CD4-positive, CD25-positive, alpha-beta regulatory T cell (primary cell): Measurements from ENCODE around the gene RHEX. TPM values are rescaled to one million over a fixed set of nuclear protein-coding genes. Genes with fewer than 3 reads are reported as not detected.
A peak's percentile ranks its signal among the peaks of the same experiment; 100 is the strongest.

Experiments
- ATAC-seq, 2 donors: fragments of 150-1000 bp; cut with Tn5 transposase; one replicate each; pipeline ENCODE4 v1.10.0; 2021; ENCODE audit warnings: low read depth in 2 of 2, moderate number of reproducible peaks in 2 of 2, moderate library complexity in 1 of 2
- DNase-seq, 3 donors: peaks; one replicate each; pipeline versions ENCODE4 v3.0.0 to v3.0.0-alpha.2; 2012 to 2022; ENCODE audit warnings: mixed read lengths in 1 of 3
- H3K27ac ChIP-seq: one replicate; pipeline ENCODE4 v1.7.0; 2013; ENCODE audit warnings: mild to moderate bottlenecking, low read length; ENCODE audit not compliant: insufficient read depth, poor library complexity, severe bottlenecking
- H3K27me3 ChIP-seq: one replicate; pipeline ENCODE4 v1.7.0; 2013; ENCODE audit warnings: low read length; ENCODE audit not compliant: control insufficient read depth, insufficient read depth
- H3K36me3 ChIP-seq: one replicate; pipeline ENCODE4 v1.7.0; 2013; ENCODE audit warnings: mild to moderate bottlenecking, low read length, moderate library complexity; ENCODE audit not compliant: control insufficient read depth, insufficient read depth
- H3K4me1 ChIP-seq: 2 replicates; pipeline ENCODE4 v1.7.0; 2013; ENCODE audit warnings: mild to moderate bottlenecking, low read length; ENCODE audit not compliant: insufficient read depth, control insufficient read depth, poor library complexity, severe bottlenecking
- H3K4me3 ChIP-seq: one replicate; pipeline ENCODE4 v1.7.0; 2013; ENCODE audit warnings: low read depth, mild to moderate bottlenecking, low read length, moderate library complexity
- H3K9me3 ChIP-seq, 2 experiments: 1 replicate in 1 of 2; 2 replicates in 1 of 2; pipeline ENCODE4 v1.7.0; 2013; ENCODE audit warnings: low read length in 2 of 2, mild to moderate bottlenecking in 1 of 2, moderate library complexity in 1 of 2; ENCODE audit not compliant: control insufficient read depth in 2 of 2
- H3K27ac Mint-ChIP-seq, 3 donors: one replicate each; pipeline ENCODE4 v1.8.0; 2020 to 2022; ENCODE audit warnings: mild to moderate bottlenecking in 3 of 3, mixed read lengths in 3 of 3, moderate library complexity in 2 of 3
- H3K27me3 Mint-ChIP-seq: one replicate; pipeline ENCODE4 v1.8.0; 2022; ENCODE audit warnings: mild to moderate bottlenecking, mixed read lengths
- H3K36me3 Mint-ChIP-seq: one replicate; pipeline ENCODE4 v1.8.0; 2020; ENCODE audit warnings: mixed read lengths
- H3K4me1 Mint-ChIP-seq, 4 donors: one replicate each; pipeline ENCODE4 v1.8.0; 2020 to 2022; ENCODE audit warnings: mixed read lengths in 4 of 4, mild to moderate bottlenecking in 1 of 4
- H3K4me3 Mint-ChIP-seq, 4 donors: one replicate each; pipeline ENCODE4 v1.8.0; 2020 to 2022; ENCODE audit warnings: mild to moderate bottlenecking in 4 of 4, mixed read lengths in 4 of 4, moderate library complexity in 3 of 4
- H3K9me3 Mint-ChIP-seq, 7 donors: one replicate each; pipeline ENCODE4 v1.8.0; 2020 to 2022; ENCODE audit warnings: mixed read lengths in 7 of 7, mild to moderate bottlenecking in 3 of 7, moderate library complexity in 2 of 7
- polyA plus RNA-seq, 4 donors: library from polyadenylated mRNA; unstranded; fragments of 300-500 nt; fragmentation: Illumina TruSeq; gene quantifications; one replicate each; pipeline ENCODE4 v1.2.3, GENCODE V29; 2021
- total RNA-seq: library from RNA; stranded (reverse); gene quantifications from one replicate; pipeline ENCODE4 v1.2.3, GENCODE V29; 2022

The RHEX gene
- total and polyA plus RNA-seq, 5 donors from 2014 or later: not detected

GRCh38 chr1:206128196-206128595 lies 75.2 kb downstream of the RHEX start:
- H3K36me3 Mint-ChIP-seq: no peaks in the 10 kb centered on the region
- no peak overlapping the region for H3K4me3 Mint-ChIP-seq
- H3K4me3 ChIP-seq: no peak overlapping the region
- peaks cover 12% of the 10 kb centered on the region for H3K27me3 ChIP-seq
- H3K27ac ChIP-seq: no peak overlapping the region
- no peaks in the 10 kb centered on the region for H3K9me3 ChIP-seq
- H3K36me3 ChIP-seq: no peaks in the 10 kb centered on the region
- no peaks in the 10 kb centered on the region for H3K4me1 ChIP-seq
- no peak overlapping the region for H3K27ac Mint-ChIP-seq
- ATAC-seq (no peak), DNase-seq (no peak)
- H3K4me1 Mint-ChIP-seq: no peaks in the 10 kb centered on the region
- peaks cover 0 to 4% (median 0%) of the 10 kb centered on the region in 7 donors for H3K9me3 Mint-ChIP-seq
- peaks cover 52% of the 10 kb centered on the region for H3K27me3 Mint-ChIP-seq

GRCh38 chr1:206131037-206131436 lies 78.1 kb downstream of the RHEX start:
- no peaks in the 10 kb centered on the region for H3K36me3 Mint-ChIP-seq
- DNase-seq: no peak
- H3K27ac ChIP-seq: no peak overlapping the region
- H3K27me3 ChIP-seq: peaks cover 6% of the 10 kb centered on the region
- no peak overlapping the region for H3K27ac Mint-ChIP-seq
- H3K4me1 Mint-ChIP-seq: no peaks in the 10 kb centered on the region
- peaks cover 29% of the 10 kb centered on the region for H3K27me3 Mint-ChIP-seq
- no peaks in the 10 kb centered on the region for H3K9me3 ChIP-seq
- no peak overlapping the region for H3K4me3 Mint-ChIP-seq
- no peak overlapping the region for H3K4me3 ChIP-seq
- no peak for ATAC-seq
- no peaks in the 10 kb centered on the region for H3K36me3 ChIP-seq
- H3K4me1 ChIP-seq: no peaks in the 10 kb centered on the region
- no peaks in the 10 kb centered on the region for H3K9me3 Mint-ChIP-seq

GRCh38 chr1:206133751-206134415 lies 80.9 kb downstream of the RHEX start:
- no peaks in the 10 kb centered on the region for H3K4me1 ChIP-seq
- Mint-ChIP-seq H3K4me3 (no peak overlapping the region), H3K27ac (no peak overlapping the region), H3K9me3 (peaks cover 0 to 1% (median 0%) of the 10 kb centered on the region in 7 donors), H3K4me1 (no peaks in the 10 kb centered on the region), H3K27me3 (peaks cover 31% of the 10 kb centered on the region), H3K36me3 (no peaks in the 10 kb centered on the region)
- DNase-seq (no peak), ATAC-seq (no peak)
- no peak overlapping the region for H3K27ac ChIP-seq
- no peak overlapping the region for H3K4me3 ChIP-seq
- H3K27me3 ChIP-seq: peaks cover 9% of the 10 kb centered on the region
- H3K36me3 ChIP-seq: no peaks in the 10 kb centered on the region
- H3K9me3 ChIP-seq: no peaks in the 10 kb centered on the region

- Histone ChIP-seq H3K9me3 (no peaks in the 10 kb centered on the region), H3K27ac (no peak overlapping the region), H3K4me1 (no peaks in the 10 kb centered on the region), H3K4me3 (no peak overlapping the region), H3K36me3 (no peaks in the 10 kb centered on the region), H3K27me3 (peaks cover 18% of the 10 kb centered on the region)
- H3K36me3 Mint-ChIP-seq: no peaks in the 10 kb centered on the region
- peaks cover 36% of the 10 kb centered on the region for H3K27me3 Mint-ChIP-seq
- ATAC-seq: no peak
- H3K9me3 Mint-ChIP-seq: peaks cover 0 to 1% (median 0%) of the 10 kb centered on the region in 7 donors
- no peak overlapping the region for H3K4me3 Mint-ChIP-seq
- no peak overlapping the region for H3K27ac Mint-ChIP-seq
- DNase-seq: no peak
- no peaks in the 10 kb centered on the region for H3K4me1 Mint-ChIP-seq
Measured at GRCh38 chr1:206135248-206135647, 82.3 kb downstream of the RHEX start.

GRCh38 chr1:206136241-206136640 lies 83.3 kb downstream of the RHEX start:
- H3K9me3 ChIP-seq: no peaks in the 10 kb centered on the region
- H3K27me3 Mint-ChIP-seq: peaks cover 37% of the 10 kb centered on the region

GRCh38 chr1:206142011-206142410 lies 89.0 kb downstream of the RHEX start:
- DNase-seq (no peak), ATAC-seq (no peak)
- Histone ChIP-seq H3K27me3 (peaks cover 27% of the 10 kb centered on the region), H3K4me1 (no peaks in the 10 kb centered on the region), H3K27ac (no peak overlapping the region), H3K4me3 (no peak overlapping the region), H3K36me3 (no peaks in the 10 kb centered on the region), H3K9me3 (no peaks in the 10 kb centered on the region)
- peaks cover 0 to 1% (median 0%) of the 10 kb centered on the region in 7 donors for H3K9me3 Mint-ChIP-seq
- peaks cover 51% of the 10 kb centered on the region for H3K27me3 Mint-ChIP-seq
- no peak overlapping the region for H3K4me3 Mint-ChIP-seq
- no peaks in the 10 kb centered on the region for H3K4me1 Mint-ChIP-seq
- no peaks in the 10 kb centered on the region for H3K36me3 Mint-ChIP-seq
- H3K27ac Mint-ChIP-seq: peak overlapping the region in 1 of 3 donors; percentile 2

More at GRCh38 chr1:206136241-206136640, 83.3 kb downstream of the RHEX start:
- Histone ChIP-seq H3K36me3 (no peaks in the 10 kb centered on the region), H3K27ac (no peak overlapping the region), H3K4me1 (no peaks in the 10 kb centered on the region), H3K4me3 (no peak overlapping the region), H3K27me3 (peaks cover 22% of the 10 kb centered on the region)
- peaks cover 0 to 1% (median 0%) of the 10 kb centered on the region in 7 donors for H3K9me3 Mint-ChIP-seq
- no peak overlapping the region for H3K4me3 Mint-ChIP-seq
- ATAC-seq: no peak
- no peaks in the 10 kb centered on the region for H3K4me1 Mint-ChIP-seq
- H3K27ac Mint-ChIP-seq: no peak overlapping the region
- H3K36me3 Mint-ChIP-seq: no peaks in the 10 kb centered on the region
- DNase-seq: no peak

- H3K27ac Mint-ChIP-seq: no peak overlapping the region
- Histone ChIP-seq H3K27ac (no peak overlapping the region), H3K4me1 (no peaks in the 10 kb centered on the region)
Measured at GRCh38 chr1:206142770-206143169, 89.8 kb downstream of the RHEX start.

GRCh38 chr1:206143537-206144172 lies 90.7 kb downstream of the RHEX start:
- no peak overlapping the region for H3K27ac ChIP-seq
- ATAC-seq (no peak), DNase-seq (no peak)
- no peaks in the 10 kb centered on the region for H3K9me3 ChIP-seq
- Mint-ChIP-seq H3K4me3 (no peak overlapping the region), H3K27ac (no peak overlapping the region), H3K27me3 (peaks cover 48% of the 10 kb centered on the region), H3K9me3 (peaks cover 0 to 3% (median 0%) of the 10 kb centered on the region in 7 donors), H3K4me1 (no peaks in the 10 kb centered on the region), H3K36me3 (no peaks in the 10 kb centered on the region)
- no peaks in the 10 kb centered on the region for H3K36me3 ChIP-seq
- H3K4me3 ChIP-seq: no peak overlapping the region
- H3K27me3 ChIP-seq: peaks cover 21% of the 10 kb centered on the region
- H3K4me1 ChIP-seq: no peaks in the 10 kb centered on the region

More at GRCh38 chr1:206142770-206143169, 89.8 kb downstream of the RHEX start:
- ATAC-seq (no peak), DNase-seq (no peak)
- Mint-ChIP-seq H3K27me3 (peaks cover 53% of the 10 kb centered on the region), H3K4me3 (no peak overlapping the region), H3K9me3 (peaks cover 0 to 3% (median 0%) of the 10 kb centered on the region in 7 donors), H3K4me1 (no peaks in the 10 kb centered on the region), H3K36me3 (no peaks in the 10 kb centered on the region)
- Histone ChIP-seq H3K27me3 (peaks cover 29% of the 10 kb centered on the region), H3K36me3 (no peaks in the 10 kb centered on the region), H3K9me3 (no peaks in the 10 kb centered on the region), H3K4me3 (no peak overlapping the region)
